ENCODE data around the gene BAZ2B. TPM values are rescaled to one million over a fixed set of nuclear protein-coding genes. Genes with fewer than 3 reads are reported as not detected.

Gene BAZ2B
- polyA plus RNA-seq, 3 donors from 2014 or later = 4.6 to 32.2 (median 13.2) TPM

DNA sequence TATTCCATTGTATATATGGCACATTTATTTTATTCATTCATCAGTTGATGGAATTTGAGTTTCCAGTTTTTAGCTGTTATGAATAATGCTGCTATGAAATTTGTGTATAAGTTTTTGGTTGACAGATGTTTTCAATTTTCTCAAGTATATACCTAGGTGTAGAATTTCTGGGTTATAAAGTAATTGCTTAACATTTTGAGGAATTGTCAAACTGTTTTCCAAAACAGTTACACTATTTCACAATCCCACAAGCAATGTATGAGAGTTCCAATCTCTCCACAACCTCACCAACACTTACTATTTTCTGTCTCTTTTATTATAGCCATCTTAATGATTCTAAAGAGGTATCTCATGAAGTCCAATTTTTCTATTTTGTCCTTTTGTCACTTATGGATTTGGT is 317.4 kb downstream of the BAZ2B start:
- no peak overlapping the region for H3K27ac Mint-ChIP-seq
- peaks cover 0 to 6% (median 2%) of the 10 kb centered on the region in 6 donors for H3K9me3 Mint-ChIP-seq
- H3K4me1 Mint-ChIP-seq = no peaks in the 10 kb centered on the region
- peaks cover 0 to 5% (median 3%) of the 10 kb centered on the region in 3 donors for H3K36me3 Mint-ChIP-seq
- no peak for DNase-seq
- no peak overlapping the region for H3K4me3 Mint-ChIP-seq
- H3K27me3 Mint-ChIP-seq (ENCODE audit: low read depth in 3 of 3) = peaks cover 0 to 4% (median 3%) of the 10 kb centered on the region in 3 donors

DNA sequence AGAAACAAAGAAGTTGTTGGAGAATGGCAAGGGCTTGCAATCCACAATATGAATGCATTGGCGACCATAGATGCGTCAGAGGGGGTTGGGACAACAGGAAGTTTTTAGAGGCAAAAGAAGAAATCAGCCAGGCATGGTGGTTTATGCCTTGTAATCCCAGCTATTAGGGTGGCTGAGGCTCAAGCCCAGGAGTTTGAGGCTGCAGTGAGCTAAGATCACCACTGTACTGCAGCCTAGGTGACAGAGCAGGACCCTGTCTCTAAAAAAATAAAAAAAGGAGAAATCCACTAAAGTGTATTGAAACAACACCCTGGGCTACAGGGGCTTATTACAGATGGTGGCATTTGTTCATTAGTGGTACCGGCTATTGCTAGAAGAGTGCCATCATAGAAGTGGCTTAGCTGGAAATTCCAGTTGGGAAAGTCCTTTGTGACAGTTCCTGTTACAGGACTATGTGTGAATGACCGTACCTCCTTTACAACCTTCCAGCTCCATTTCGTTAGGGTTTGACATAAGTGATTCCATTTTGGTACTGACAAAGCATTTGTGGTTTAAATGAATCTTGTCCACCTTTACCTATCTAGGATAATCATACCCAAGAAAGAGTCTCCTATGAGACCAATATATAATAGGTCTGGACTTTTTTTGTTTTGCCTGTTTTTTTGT is 319.2 kb downstream of the BAZ2B start:
- Mint-ChIP-seq H3K27me3 (ENCODE audit: low read depth in 3 of 3) (peaks cover 0 to 3% (median 0%) of the 10 kb centered on the region in 3 donors), H3K36me3 (no peaks in the 10 kb centered on the region), H3K4me3 (no peak overlapping the region), H3K9me3 (peaks cover 0 to 3% (median 0%) of the 10 kb centered on the region in 6 donors), H3K4me1 (no peaks in the 10 kb centered on the region), H3K27ac (no peak overlapping the region)
- DNase-seq = no peak

GRCh38 chr2:159292157-159292556 is 324.2 kb downstream of the BAZ2B start:
- Mint-ChIP-seq H3K27me3 (ENCODE audit: low read depth in 3 of 3) (peaks cover 0 to 3% (median 2%) of the 10 kb centered on the region in 3 donors), H3K4me1 (peaks cover 11 to 21% of the 10 kb centered on the region in 2 donors), H3K4me3 (no peak overlapping the region), H3K9me3 (no peaks in the 10 kb centered on the region), H3K27ac (no peak overlapping the region), H3K36me3 (no peaks in the 10 kb centered on the region)
- no peak for DNase-seq

DNA sequence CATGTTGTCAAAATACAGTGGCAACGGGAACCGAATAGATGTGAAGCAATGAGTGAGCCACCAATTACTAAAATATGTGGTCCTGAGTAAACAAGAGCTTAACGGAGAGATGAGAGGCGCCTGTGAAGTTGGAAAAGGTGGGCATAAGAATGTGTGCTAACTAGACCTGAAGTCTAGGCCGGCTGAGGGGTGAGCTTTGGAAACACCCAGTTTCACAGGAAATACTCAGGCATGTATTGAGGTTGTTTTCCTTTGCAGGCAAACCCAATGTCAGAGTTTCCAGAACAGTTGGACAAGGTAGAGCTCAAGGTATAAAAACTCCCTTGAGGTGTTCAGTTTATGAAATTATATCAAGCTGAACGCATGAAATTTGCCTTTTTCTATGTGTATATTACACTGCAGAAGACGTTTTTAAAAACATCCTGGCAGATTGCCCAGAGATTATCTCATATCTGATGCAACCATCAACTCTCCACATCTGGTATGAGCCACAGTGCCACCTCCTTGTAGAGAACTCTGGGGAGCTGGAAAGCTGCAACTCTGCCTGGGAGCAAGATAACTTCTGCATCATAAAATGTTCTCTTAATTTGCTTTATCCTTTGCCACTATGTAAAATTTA is 325.9 kb downstream of the BAZ2B start:
- Mint-ChIP-seq H3K36me3 (no peaks in the 10 kb centered on the region), H3K27ac (peak overlapping the region in 1 of 6 donors; percentile 38), H3K27me3 (ENCODE audit: low read depth in 3 of 3) (peaks cover 0 to 3% (median 3%) of the 10 kb centered on the region in 3 donors), H3K4me3 (no peak overlapping the region), H3K4me1 (peaks cover 19 to 32% of the 10 kb centered on the region in 2 donors), H3K9me3 (no peaks in the 10 kb centered on the region)
- DNase-seq = no peak

DNA sequence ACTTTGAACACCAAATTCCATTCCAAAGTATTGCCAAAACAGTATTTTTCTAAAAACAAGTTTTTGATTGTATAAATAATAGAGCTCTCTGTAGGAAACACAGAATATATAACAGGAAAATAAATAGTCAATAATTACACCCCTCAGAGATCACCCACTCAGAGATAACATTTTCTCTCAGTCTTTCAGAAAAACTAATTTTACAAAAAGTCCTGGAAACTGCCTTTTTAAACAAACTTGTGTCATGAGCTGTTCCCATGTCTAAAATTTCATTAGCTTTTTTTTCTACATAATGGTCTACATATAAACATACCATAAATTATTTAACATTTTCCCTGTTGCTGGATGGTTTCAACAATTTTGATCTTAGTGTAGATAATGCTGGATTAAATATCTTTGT is 328.6 kb downstream of the BAZ2B start:
- peak overlapping the region in 3 of 6 donors; percentile 77 to 90 (median 85) for H3K27ac Mint-ChIP-seq
- no peaks in the 10 kb centered on the region for H3K9me3 Mint-ChIP-seq
- H3K4me1 Mint-ChIP-seq = peaks cover 42 to 59% of the 10 kb centered on the region in 2 donors
- no peak for DNase-seq
- H3K36me3 Mint-ChIP-seq = no peaks in the 10 kb centered on the region
- H3K27me3 Mint-ChIP-seq (ENCODE audit: low read depth in 3 of 3) = peaks cover 0 to 3% (median 3%) of the 10 kb centered on the region in 3 donors
- peak overlapping the region; percentile 17 to 91 (median 89) for H3K4me3 Mint-ChIP-seq

DNA sequence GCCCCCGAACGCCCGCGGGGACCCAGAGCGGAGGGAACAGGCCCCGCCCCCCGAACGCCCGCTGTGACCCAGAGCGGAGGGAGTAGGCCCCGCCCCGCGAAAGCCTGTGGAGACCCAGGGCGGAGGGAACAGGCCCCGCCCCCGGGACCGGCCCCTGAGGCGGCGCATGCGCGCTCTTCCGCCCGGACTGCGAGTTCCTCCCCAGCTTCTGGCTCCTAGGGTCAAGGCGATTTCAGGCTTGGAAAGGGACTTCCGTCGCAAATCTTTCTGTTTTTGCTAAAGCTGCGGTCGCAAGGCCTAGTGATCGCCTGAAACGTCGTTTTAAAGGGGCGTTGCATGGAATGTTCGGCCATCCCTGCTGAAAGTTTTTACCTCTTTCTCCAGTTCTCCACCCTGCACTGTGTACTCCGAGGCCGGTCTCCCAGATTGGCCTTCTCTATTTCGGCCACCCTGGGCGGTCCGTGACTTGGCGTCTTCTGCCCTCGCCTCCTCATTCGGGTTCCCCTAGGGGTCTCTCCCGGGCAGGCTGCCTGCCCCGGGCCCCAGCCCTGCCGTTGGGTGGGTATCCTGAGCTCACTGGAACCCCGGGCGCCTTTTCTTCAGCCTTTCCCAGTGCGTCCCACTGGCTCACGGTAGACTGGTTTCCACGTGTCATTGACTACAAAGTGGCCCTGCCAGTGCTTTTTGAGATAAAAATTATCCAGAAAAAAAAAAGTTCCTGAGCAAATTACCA is 329.5 kb downstream of the BAZ2B start:
- peaks cover 0 to 8% (median 3%) of the 10 kb centered on the region in 3 donors for H3K27me3 Mint-ChIP-seq (ENCODE audit: low read depth in 3 of 3)
- no peaks in the 10 kb centered on the region for H3K9me3 Mint-ChIP-seq
- H3K27ac Mint-ChIP-seq = peak overlapping the region; percentile 77 to 90 (median 86)
- H3K4me3 Mint-ChIP-seq = peak overlapping the region; percentile 89 to 94 (median 91)
- no peaks in the 10 kb centered on the region for H3K36me3 Mint-ChIP-seq
- DNase-seq = peak; percentile 94 to 96 (median 96)
- H3K4me1 Mint-ChIP-seq = peaks cover 50 to 67% of the 10 kb centered on the region in 2 donors

DNA sequence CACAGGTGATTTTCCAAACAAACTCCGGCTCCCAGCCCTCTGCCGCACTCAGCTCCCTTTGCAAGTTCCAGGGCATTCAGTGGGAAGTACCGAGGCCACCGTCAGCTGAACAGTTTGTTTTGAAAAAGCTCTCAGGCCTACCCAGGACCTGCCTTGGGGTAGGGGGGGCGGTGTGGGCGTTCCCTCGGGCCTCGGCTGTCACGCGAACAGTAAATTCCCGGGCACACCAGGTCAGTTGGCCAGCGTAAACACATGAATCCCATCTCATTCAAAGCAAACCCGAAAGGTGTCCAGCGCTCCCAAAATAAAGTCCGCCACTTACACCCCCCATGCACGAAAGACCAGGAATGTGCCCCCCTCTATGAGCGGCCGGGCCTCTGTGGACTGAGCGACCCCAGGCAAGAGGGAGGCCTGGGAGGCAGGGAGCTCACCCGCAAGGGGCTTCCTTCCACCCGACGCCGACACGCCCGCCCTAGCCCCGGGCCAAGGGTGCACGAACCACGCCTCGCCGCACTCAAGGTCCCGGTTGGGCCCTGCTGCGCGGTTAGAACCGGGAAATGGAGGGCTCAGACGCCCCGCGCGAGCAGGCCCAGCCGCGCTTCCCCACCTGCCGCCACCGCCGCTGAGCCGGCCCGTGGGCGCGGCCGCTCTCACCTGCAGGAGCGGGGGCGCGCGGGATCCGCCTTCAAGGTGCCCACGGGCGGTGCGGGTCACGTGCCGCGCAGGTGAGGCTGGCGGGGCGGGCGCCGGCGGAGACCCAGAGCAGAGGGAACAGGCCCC is 330.2 kb downstream of the BAZ2B start, which contains the start of gene WDSUB1:
TSS of gene WDSUB1 (minus strand) at position 775 of the 780 bp plus-strand sequence. CDS start 3,634 bp downstream, outside the sequence.
- H3K4me3 Mint-ChIP-seq = peak within 1 kb of the TSS; percentile 89 to 94 (median 91)
- peak in 2 of 3 donors; percentile 21 to 26 for DNase-seq
- H3K27me3 Mint-ChIP-seq (ENCODE audit: low read depth in 3 of 3) = peaks cover 0 to 10% (median 2%) of the 10 kb centered on the region in 3 donors
- peak within 1 kb of the TSS; percentile 77 to 90 (median 87) for H3K27ac Mint-ChIP-seq
- no peaks in the 10 kb centered on the region for H3K36me3 Mint-ChIP-seq
- peaks cover 56 to 75% of the 10 kb centered on the region in 2 donors for H3K4me1 Mint-ChIP-seq
- H3K9me3 Mint-ChIP-seq = no peaks in the 10 kb centered on the region

- no peak for DNase-seq
- H3K4me3 Mint-ChIP-seq = peak overlapping the region; percentile 87 to 91 (median 89)
- no peaks in the 10 kb centered on the region for H3K36me3 Mint-ChIP-seq
- H3K27me3 Mint-ChIP-seq (ENCODE audit: low read depth in 3 of 3) = peaks cover 0 to 10% (median 2%) of the 10 kb centered on the region in 3 donors
- no peaks in the 10 kb centered on the region for H3K9me3 Mint-ChIP-seq
- H3K27ac Mint-ChIP-seq = peak overlapping the region; percentile 73 to 90 (median 82)
- peaks cover 53 to 70% of the 10 kb centered on the region in 2 donors for H3K4me1 Mint-ChIP-seq
Observed at GRCh38 chr2:159285433-159285832, 330.9 kb downstream of the BAZ2B start.

- DNase-seq = no peak
- H3K4me3 Mint-ChIP-seq = peak overlapping the region in 2 of 5 donors; percentile 9 to 23
- peak overlapping the region in 1 of 6 donors; percentile 83 for H3K27ac Mint-ChIP-seq
- H3K9me3 Mint-ChIP-seq = no peaks in the 10 kb centered on the region
- peaks cover 0 to 10% (median 2%) of the 10 kb centered on the region in 3 donors for H3K27me3 Mint-ChIP-seq (ENCODE audit: low read depth in 3 of 3)
- H3K4me1 Mint-ChIP-seq = peaks cover 48 to 64% of the 10 kb centered on the region in 2 donors
- peaks cover 1 to 4% (median 2%) of the 10 kb centered on the region in 3 donors for H3K36me3 Mint-ChIP-seq
Observed at GRCh38 chr2:159283529-159283928, 332.8 kb downstream of the BAZ2B start.

DNA sequence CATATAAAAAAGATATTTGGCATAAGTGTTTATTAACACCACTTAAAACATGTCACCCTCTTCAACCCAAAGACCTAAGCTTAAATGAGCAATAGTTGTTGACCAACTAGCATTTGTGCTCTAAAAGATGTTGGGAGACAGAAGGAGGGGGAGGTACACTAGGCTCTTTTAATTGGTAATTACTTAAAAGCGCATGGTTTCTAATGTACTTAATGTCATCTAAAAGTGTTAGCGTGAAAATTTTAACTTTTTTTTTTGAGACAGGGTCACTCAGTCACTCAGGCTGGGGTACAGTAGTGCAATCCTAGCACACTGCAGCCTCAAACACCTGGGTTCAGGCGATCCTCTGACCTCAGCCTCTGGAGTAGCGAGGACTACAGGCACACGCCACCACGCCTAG is 335.3 kb downstream of the BAZ2B start:
- no peak for DNase-seq
- Mint-ChIP-seq H3K4me1 (peaks cover 47 to 50% of the 10 kb centered on the region in 2 donors), H3K9me3 (no peaks in the 10 kb centered on the region), H3K4me3 (peak overlapping the region in 1 of 5 donors; percentile 55), H3K27me3 (ENCODE audit: low read depth in 3 of 3) (peaks cover 0 to 8% (median 0%) of the 10 kb centered on the region in 3 donors), H3K27ac (peak overlapping the region in 2 of 6 donors; percentile 64 to 83), H3K36me3 (peaks cover 3 to 4% (median 4%) of the 10 kb centered on the region in 3 donors)

GRCh38 chr2:159279700-159280099 is 336.6 kb downstream of the BAZ2B start:
- H3K4me1 Mint-ChIP-seq = peaks cover 45 to 49% of the 10 kb centered on the region in 2 donors
- no peak for DNase-seq
- no peak overlapping the region for H3K4me3 Mint-ChIP-seq
- peaks cover 3 to 4% (median 4%) of the 10 kb centered on the region in 3 donors for H3K36me3 Mint-ChIP-seq
- H3K9me3 Mint-ChIP-seq = no peaks in the 10 kb centered on the region
- H3K27ac Mint-ChIP-seq = no peak overlapping the region
- peaks cover 0 to 10% (median 0%) of the 10 kb centered on the region in 3 donors for H3K27me3 Mint-ChIP-seq (ENCODE audit: low read depth in 3 of 3)

DNA sequence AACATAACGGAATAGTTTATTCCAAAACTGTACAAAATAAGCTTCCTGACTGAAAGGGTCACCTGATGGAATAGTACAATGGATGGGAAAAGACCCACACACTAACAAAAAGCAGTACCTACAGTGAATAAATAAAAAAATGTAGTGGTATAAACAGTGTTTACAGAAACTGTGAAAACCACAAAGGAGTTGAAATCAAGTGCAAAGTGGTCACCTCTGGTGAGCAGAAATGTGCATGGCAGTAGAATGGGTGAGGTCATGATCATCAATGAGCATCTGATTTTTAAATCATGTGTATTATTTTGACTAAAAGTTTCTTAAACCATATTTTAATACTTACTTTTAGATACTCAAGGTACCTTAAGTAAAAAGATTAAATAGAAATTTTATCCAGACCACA is 341.2 kb downstream of the BAZ2B start:
- peaks cover 0 to 3% (median 0%) of the 10 kb centered on the region in 3 donors for H3K27me3 Mint-ChIP-seq (ENCODE audit: low read depth in 3 of 3)

DNA sequence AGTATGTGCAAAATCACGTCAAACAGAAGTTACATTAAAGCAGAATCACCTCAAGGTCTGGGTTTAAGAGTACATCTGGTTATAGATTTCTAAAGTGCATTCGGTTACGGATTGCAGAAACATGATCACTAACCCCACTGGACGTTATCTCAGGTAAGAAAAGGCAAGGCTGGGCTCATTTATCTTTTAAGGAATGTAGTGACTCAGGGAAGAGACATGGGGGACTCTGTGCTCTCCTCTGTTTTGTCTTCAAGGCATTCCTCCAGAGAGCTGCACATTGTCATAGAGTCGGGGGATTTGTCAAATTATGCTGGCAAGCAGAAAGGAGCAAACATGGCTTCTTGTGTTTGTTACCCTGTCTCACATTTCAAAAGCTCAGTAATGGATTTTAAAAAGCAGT is 344.2 kb downstream of the BAZ2B start:
- H3K36me3 Mint-ChIP-seq = peaks cover 14 to 42% (median 29%) of the 10 kb centered on the region in 3 donors
- peaks cover 0 to 3% (median 0%) of the 10 kb centered on the region in 3 donors for H3K27me3 Mint-ChIP-seq (ENCODE audit: low read depth in 3 of 3)
- no peaks in the 10 kb centered on the region for H3K9me3 Mint-ChIP-seq
- no peak for DNase-seq
- H3K27ac Mint-ChIP-seq = no peak overlapping the region
- peaks cover 36 to 41% of the 10 kb centered on the region in 2 donors for H3K4me1 Mint-ChIP-seq
- H3K4me3 Mint-ChIP-seq = no peak overlapping the region

More for the DNA sequence above, 341.2 kb downstream of the BAZ2B start:
- DNase-seq = peak; percentile 34 to 41 (median 36)
- Mint-ChIP-seq H3K36me3 (peaks cover 14 to 24% (median 18%) of the 10 kb centered on the region in 3 donors), H3K9me3 (no peaks in the 10 kb centered on the region), H3K4me3 (peak overlapping the region in 3 of 5 donors; percentile 12 to 69 (median 58)), H3K4me1 (peaks cover 23 to 24% of the 10 kb centered on the region in 2 donors), H3K27ac (peak overlapping the region in 3 of 6 donors; percentile 3 to 63 (median 4))

Measured in immature natural killer cell (primary cell).